IPS DF 4.7 (cell line): ENCODE results near the gene SCAPER.
"Not testable (repeated sequence)": the region's sequence is repeated elsewhere in the genome, so short reads cannot be mapped to it uniquely, and the experiment has no call there.

ENCODE experiments used
- DNase-seq: peaks from one replicate; pipeline ENCODE4 v3.0.0-alpha.2; 2013; ENCODE audit warnings: low spot score; ENCODE audit errors: extremely low read depth

Gene SCAPER

GRCh38 chr15:76787273-76787672 is 117.9 kb downstream of the SCAPER start:
- DNase-seq: no peak

GRCh38 chr15:76776969-76777368 is 128.2 kb downstream of the SCAPER start:
- no peak for DNase-seq

DNA sequence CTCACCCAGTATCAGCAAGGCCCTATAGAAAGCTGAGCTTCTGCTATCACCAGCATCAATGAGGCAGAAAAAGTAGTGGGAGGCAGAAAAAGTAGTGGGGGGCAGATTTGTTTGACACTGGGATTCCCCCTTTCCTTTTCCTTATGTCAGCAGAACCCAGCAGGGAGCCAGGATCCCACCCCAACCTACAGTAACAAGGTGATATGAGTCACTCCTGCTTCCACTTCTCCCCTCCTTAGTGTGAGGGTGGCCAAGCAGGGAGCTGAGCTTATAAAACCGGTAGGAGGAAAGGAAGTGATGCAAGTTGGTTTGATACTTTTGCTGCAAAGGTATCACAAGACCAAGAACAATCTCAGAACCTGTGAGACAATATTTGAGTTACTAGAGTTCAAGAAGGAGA is 128.7 kb downstream of the SCAPER start:
- no peak for DNase-seq

DNA sequence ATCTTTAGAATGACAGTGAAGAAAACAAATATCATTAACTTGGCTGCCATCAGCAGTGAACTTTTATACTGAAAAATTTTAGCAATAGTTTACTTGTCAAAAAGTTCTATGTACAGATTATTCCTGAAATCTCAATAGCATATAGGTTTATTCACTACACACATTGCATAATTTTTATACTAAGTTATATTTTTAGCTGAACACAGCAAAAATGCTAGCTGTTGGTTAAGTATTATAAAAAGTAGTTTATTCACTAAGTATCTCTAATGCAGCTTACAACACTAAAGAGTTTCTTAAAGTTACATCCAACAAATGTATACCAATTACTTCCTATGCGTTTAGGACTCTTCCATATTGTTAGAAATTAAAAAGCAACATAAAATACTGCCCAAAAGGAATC is 131.9 kb downstream of the SCAPER start:
- no peak for DNase-seq

- no peak for DNase-seq
Observed at GRCh38 chr15:76772776-76773175, 132.4 kb downstream of the SCAPER start.

GRCh38 chr15:76764004-76764403 is 141.1 kb downstream of the SCAPER start:
- no peak for DNase-seq

DNA sequence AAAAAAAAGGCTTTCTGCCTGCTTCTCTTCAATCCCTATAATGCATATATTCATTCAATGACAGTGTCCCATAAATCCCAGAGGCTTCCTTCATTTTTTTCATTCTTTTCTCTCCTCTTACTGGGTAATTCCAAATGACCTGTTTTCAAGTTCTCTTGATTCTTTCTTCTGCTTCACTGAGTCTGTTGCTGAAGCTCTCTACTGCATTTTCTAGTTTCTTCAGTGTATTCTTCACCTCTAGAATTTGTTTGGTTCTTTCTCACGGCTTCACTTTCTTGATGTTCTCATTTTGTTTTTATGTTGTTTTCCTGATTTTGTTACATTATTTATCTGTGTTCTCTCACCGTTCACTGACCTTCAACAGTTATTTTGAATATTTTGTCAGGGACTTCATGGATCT is 141.6 kb downstream of the SCAPER start:
- DNase-seq: no peak

GRCh38 chr15:76756381-76756780 is 148.8 kb downstream of the SCAPER start:
- DNase-seq: no peak

GRCh38 chr15:76753771-76754170 is 151.4 kb downstream of the SCAPER start:
- DNase-seq: no peak

DNA sequence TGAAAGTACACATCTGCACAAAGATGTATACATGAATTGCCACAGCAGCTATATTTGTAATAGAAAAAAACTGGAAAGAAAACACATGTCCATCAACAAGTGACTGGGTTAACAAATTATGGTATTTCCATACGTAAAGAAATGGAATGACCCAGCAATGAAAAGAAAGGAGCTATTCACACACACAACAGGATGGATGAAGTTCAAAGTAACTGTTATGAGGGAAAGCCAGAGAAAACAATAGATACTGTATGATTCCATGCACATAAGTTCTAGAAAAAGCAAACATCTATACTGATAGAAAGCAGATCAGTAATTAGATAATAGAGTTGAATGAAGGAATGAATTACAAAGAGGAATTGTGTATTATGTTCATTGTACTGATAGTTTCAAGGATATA is 152.0 kb downstream of the SCAPER start:
- DNase-seq: no peak

DNA sequence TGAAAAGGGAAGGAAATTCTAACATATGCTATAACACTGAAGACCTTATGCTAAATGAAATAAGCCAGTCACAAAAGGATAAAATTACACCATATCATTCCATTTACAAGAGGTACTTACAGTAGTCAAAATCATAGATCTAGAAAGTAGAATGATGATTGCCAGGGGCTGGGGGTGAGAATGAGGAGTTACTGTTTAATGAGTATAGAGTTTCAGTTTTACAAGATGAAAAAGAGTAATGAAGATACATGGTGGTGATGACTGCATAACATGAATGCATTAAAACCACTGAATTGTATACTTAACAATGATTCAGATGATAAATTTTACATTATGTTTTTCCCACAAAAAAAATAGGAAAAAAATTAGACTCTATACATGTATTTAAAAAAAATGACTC is 152.6 kb downstream of the SCAPER start:
- DNase-seq: no peak

GRCh38 chr15:76737573-76737972 is 167.6 kb downstream of the SCAPER start:
- DNase-seq: no peak

DNA sequence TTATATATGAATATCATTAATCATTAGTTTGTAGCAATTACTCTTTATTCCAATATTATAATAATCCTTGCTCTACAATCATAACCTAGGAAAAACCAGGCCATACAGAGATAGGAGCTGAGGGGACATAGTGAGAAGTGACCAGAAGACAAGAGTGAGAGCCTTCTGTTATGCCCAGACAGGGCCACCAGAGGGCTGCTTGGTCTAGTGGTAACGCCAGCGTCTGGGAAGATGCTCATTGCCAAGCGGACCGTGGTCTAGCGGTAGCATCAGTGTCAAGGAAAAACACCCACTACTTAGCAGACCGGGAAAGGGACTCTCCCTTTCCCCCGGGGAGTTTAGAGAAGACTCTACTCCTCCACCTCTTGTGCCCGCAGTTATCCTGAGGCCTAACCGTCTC is 172.8 kb downstream of the SCAPER start:
- not testable (repeated sequence) for DNase-seq

DNA sequence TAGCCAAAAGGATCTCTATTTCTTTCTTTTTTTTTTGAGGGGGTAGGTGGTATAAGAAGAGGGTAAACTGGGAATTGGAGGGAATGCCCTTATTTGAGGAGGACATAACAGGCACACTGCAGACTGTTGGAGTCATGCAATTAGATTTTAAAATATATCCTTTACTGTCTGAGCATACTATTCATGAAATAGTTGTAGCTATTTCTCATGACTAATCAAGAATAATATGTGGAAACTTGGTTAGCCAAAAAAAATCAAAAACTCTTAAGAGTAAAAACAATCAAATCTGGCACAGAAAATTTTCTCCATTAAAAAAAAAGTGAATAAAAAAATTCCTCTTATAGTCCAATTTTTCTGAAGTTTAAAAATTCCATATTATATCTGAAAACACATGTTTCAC is 174.9 kb downstream of the SCAPER start:
- DNase-seq: no peak

DNA sequence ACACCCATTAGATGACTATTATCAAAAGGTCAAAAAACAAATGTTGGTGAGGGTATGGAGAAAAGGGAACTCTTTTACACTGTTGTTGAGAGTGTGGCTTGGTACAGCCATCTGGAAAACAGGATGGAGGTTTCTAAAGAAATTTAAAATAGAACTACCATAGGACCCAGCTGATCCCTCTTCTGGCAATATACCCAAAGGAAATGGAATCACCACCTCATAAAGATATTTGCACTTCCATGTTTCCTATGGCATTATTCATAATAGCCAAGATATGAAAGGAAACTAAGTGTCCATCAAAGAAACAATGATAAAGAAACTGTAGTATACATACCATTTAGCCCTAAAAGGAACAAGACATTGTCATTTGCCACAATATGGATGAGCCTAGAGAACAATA is 186.3 kb downstream of the SCAPER start:
- DNase-seq: no peak

GRCh38 chr15:76714950-76715349 is 190.2 kb downstream of the SCAPER start:
- DNase-seq: no peak

GRCh38 chr15:76711351-76711827 is 193.8 kb downstream of the SCAPER start:
- DNase-seq: no peak

- not testable (repeated sequence) for DNase-seq
Observed at GRCh38 chr15:76704032-76704431, 201.1 kb downstream of the SCAPER start.

GRCh38 chr15:76696840-76697239 is 208.3 kb downstream of the SCAPER start:
- DNase-seq: no peak

- not testable (repeated sequence) for DNase-seq
Observed at GRCh38 chr15:76692546-76692945, 212.6 kb downstream of the SCAPER start.

DNA sequence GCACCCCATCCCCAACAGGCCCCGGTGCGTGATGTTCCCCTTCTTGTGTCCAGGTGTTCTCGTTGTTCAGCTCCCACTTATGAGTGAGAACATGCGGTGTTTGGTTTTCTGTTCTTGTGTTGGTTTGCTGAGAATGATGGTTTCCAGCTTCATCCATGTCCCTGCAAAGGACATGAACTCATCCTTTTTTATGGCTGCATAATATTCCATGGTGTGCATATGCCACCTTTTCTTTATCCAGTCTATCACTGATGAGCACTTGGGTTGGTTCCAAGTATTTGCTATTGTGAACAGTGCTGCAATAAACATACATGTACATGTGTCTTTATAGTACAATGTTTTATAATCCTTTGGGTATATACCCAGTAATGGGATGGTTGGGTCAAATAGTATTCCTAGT is 217.5 kb downstream of the SCAPER start:
- DNase-seq: not testable (repeated sequence)

DNA sequence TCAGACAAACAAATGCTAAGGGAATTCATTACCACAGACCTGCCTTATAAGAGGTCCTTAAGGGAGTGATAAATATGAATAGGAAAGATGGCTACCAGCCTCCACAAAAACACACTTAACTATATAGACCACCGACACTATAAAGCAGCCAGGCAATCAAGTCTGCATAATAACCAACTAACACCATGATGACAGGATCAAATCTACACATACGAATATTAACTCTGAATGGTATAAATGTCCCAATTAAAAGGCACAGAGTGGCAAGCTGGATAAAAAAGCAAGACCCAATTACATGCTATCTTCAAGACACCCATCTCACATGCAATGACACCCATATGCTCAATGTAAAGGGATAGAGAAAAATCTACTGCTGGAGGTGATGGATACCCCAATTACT is 221.1 kb downstream of the SCAPER start:
- no peak for DNase-seq

DNA sequence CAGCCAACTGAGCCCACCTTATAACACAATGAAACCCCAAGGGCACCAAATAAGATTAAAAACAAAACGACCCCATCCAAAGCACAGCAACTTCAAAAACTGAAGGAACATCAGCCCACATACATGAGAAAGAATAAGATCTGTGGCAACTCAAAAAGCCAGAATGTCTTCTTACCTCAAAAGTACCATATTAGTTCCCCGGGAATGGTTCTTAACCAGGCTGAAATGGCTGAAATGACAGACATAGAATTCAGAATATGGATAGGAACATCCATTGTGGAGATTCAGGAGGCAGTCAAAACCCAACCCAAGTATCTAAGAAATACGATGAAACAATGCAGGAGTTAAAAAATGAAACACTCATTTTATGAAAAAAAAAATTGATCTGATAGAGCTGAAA is 222.3 kb downstream of the SCAPER start:
- no peak for DNase-seq

- DNase-seq: no peak
Observed at GRCh38 chr15:76682259-76682658, 222.9 kb downstream of the SCAPER start.
